ENCODE data around the gene SLC44A2.

Gene SLC44A2

DNA sequence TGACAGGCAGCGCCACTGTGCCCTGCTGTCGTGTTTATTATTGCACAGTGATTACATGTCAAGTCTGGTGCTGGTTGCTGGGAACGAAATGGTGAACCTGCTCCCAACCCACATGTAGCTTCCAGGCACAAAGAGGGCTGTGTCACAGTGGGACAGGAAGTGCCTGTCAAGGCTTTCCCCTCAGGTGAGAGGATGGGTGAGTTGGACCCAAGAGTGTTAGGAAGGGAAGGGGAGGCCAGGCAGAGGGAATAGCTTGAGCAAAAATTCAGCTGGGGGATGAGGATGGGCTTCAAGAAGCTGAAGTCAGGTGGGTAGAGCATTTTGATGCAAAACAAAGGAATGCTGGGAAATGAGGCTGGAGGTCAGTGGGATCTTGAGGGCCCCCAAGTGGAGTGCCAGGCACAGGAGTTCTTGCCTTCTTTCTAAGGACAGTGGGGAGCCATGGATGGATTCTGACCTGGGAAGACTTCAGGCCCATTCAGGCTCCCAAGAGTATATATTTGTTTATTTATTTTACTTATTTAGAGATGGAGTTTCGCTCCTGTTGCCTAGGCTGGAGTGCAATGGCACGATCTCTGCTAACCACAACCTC, 67.4 kb downstream of the SLC44A2 start:
- no peak overlapping the region for H3K27ac ChIP-seq (ENCODE audit: insufficient read depth in 1 of 2, low read depth in 1 of 2, low read length in 2 of 2, poor library complexity in 1 of 2, severe bottlenecking in 2 of 2)
- ChIA-PET POLR2A (interaction anchor here (0.7 kb wide), 1 partner anchor 35 kb away, joined by 3 read pairs; no protein-coding TSS in a partner anchor), CTCF (interaction anchor here (1.0 to 1.7 kb wide), 4 partner anchors 9 to 112 kb away, joined by 3 to 5 read pairs (median 4); partner anchors contain the start of gene QTRT1)
- peaks cover 0 to 6% (median 0%) of the 10 kb centered on the region in 5 experiments for H3K27me3 ChIP-seq (replicated peaks in 2 of 5; ENCODE audit: control insufficient read depth in 4 of 5, insufficient read depth in 5 of 5, low read length in 4 of 5)
- DNase-seq = no peak
- 95% methylated on average over 5 of the region's 5 CpGs for WGBS (ENCODE audit: insufficient coverage)
- H3K9me3 ChIP-seq (ENCODE audit: control extremely low read depth in 1 of 5, control insufficient read depth in 4 of 5, insufficient read depth in 2 of 5, low read depth in 1 of 5, low read length in 4 of 5) = no peaks in the 10 kb centered on the region
- H3K4me3 ChIP-seq (ENCODE audit: control insufficient read depth in 1 of 7, extremely low read depth in 1 of 7, insufficient read depth in 4 of 7, low read depth in 2 of 7, low read length in 6 of 7) = no peak overlapping the region
- H3K4me1 ChIP-seq (ENCODE audit: control extremely low read depth in 1 of 4, control insufficient read depth in 4 of 4, insufficient read depth in 4 of 4, low read length in 3 of 4) = peaks cover 0 to 13% (median 10%) of the 10 kb centered on the region in 4 experiments
- peaks cover 14 to 52% (median 45%) of the 10 kb centered on the region in 4 experiments for H3K36me3 ChIP-seq (ENCODE audit: control insufficient read depth in 4 of 4, insufficient read depth in 4 of 4, low read length in 3 of 4)

Measured in common myeloid progenitor, CD34-positive (primary cell).